Measurements from ENCODE around the gene ABCA5.

The ABCA5 gene

GRCh38 chr17:69231521-69231920 is 95.4 kb downstream of the ABCA5 start:
- TF ChIP-seq EP300 (IDR thresholded peaks at IDR 0.05; ENCODE audit: borderline replicate concordance) (no peak), TEAD4 (IDR thresholded peaks at IDR 0.05) (no peak), EGR1 (IDR thresholded peaks at IDR 0.05) (no peak), MAX (IDR thresholded peaks at IDR 0.05) (no peak)

GRCh38 chr17:69230939-69231338 is 96.0 kb downstream of the ABCA5 start:
- no peak for TF ChIP-seq CREB1 (IDR thresholded peaks at IDR 0.05; ENCODE audit: low read depth)
- no peak for TF ChIP-seq NFIC (IDR thresholded peaks at IDR 0.05)
- TF ChIP-seq USF1 (IDR thresholded peaks at IDR 0.05) = no peak
- TF ChIP-seq EP300 (IDR thresholded peaks at IDR 0.05; ENCODE audit: borderline replicate concordance) = no peak
- TF ChIP-seq REST (IDR thresholded peaks at IDR 0.05; ENCODE audit: low read depth) = no peak
- TF ChIP-seq TCF12 (IDR thresholded peaks at IDR 0.05; ENCODE audit: low read depth) = no peak
- TF ChIP-seq FOXM1 (IDR thresholded peaks at IDR 0.05; ENCODE audit: borderline replicate concordance, low read depth) = no peak
- TF ChIP-seq ZBTB7A (IDR thresholded peaks at IDR 0.05; ENCODE audit: low read depth) = no peak
- no peak for TF ChIP-seq CEBPB (IDR thresholded peaks at IDR 0.05)
- TF ChIP-seq YY1 (IDR thresholded peaks at IDR 0.05; ENCODE audit: low read depth) = no peak
- TF ChIP-seq TAF1 (IDR thresholded peaks at IDR 0.05; ENCODE audit: low read depth) = no peak
- no peak for TF ChIP-seq EGR1 (IDR thresholded peaks at IDR 0.05)
- TF ChIP-seq RAD21 (IDR thresholded peaks at IDR 0.05; ENCODE audit: low read depth) = no peak

- TF ChIP-seq RAD21 (IDR thresholded peaks at IDR 0.05; ENCODE audit: low read depth) (no peak), TCF12 (IDR thresholded peaks at IDR 0.05; ENCODE audit: low read depth) (no peak), EGR1 (IDR thresholded peaks at IDR 0.05) (no peak), YY1 (IDR thresholded peaks at IDR 0.05; ENCODE audit: low read depth) (no peak), TAF1 (IDR thresholded peaks at IDR 0.05; ENCODE audit: low read depth) (no peak)
Measured at GRCh38 chr17:69228576-69228975, 98.4 kb downstream of the ABCA5 start, which contains the start of gene ABCA10. Gene ABCA10 (minus strand): TSS chr17:69228824. CDS start chr17:69225358, 3,466 bp downstream.

GRCh38 chr17:69228018-69228417 is 98.9 kb downstream of the ABCA5 start:
- no peak for TF ChIP-seq CEBPB (IDR thresholded peaks at IDR 0.05)
- TF ChIP-seq USF1 (IDR thresholded peaks at IDR 0.05) = no peak
- no peak for TF ChIP-seq REST (IDR thresholded peaks at IDR 0.05; ENCODE audit: low read depth)
- no peak for TF ChIP-seq YY1 (IDR thresholded peaks at IDR 0.05; ENCODE audit: low read depth)
- TF ChIP-seq NFIC (IDR thresholded peaks at IDR 0.05) = no peak
- no peak for TF ChIP-seq FOXM1 (IDR thresholded peaks at IDR 0.05; ENCODE audit: borderline replicate concordance, low read depth)
- TF ChIP-seq EP300 (IDR thresholded peaks at IDR 0.05; ENCODE audit: borderline replicate concordance) = no peak
- TF ChIP-seq ZBTB7A (IDR thresholded peaks at IDR 0.05; ENCODE audit: low read depth) = no peak
- no peak for TF ChIP-seq CREB1 (IDR thresholded peaks at IDR 0.05; ENCODE audit: low read depth)
- TF ChIP-seq RAD21 (IDR thresholded peaks at IDR 0.05; ENCODE audit: low read depth) = no peak
- no peak for TF ChIP-seq EGR1 (IDR thresholded peaks at IDR 0.05)
- TF ChIP-seq TCF12 (IDR thresholded peaks at IDR 0.05; ENCODE audit: low read depth) = no peak
- TF ChIP-seq TEAD4 (IDR thresholded peaks at IDR 0.05) = no peak
- TF ChIP-seq TAF1 (IDR thresholded peaks at IDR 0.05; ENCODE audit: low read depth) = no peak
- no peak for TF ChIP-seq MAX (IDR thresholded peaks at IDR 0.05)

- TF ChIP-seq TEAD4 (IDR thresholded peaks at IDR 0.05) (no peak), CEBPB (IDR thresholded peaks at IDR 0.05) (no peak), USF1 (IDR thresholded peaks at IDR 0.05) (no peak), EP300 (IDR thresholded peaks at IDR 0.05; ENCODE audit: borderline replicate concordance) (no peak), ZBTB7A (IDR thresholded peaks at IDR 0.05; ENCODE audit: low read depth) (no peak), NFIC (IDR thresholded peaks at IDR 0.05) (no peak), TCF12 (IDR thresholded peaks at IDR 0.05; ENCODE audit: low read depth) (no peak), RAD21 (IDR thresholded peaks at IDR 0.05; ENCODE audit: low read depth) (no peak), REST (IDR thresholded peaks at IDR 0.05; ENCODE audit: low read depth) (no peak), FOXM1 (IDR thresholded peaks at IDR 0.05; ENCODE audit: borderline replicate concordance, low read depth) (no peak), YY1 (IDR thresholded peaks at IDR 0.05; ENCODE audit: low read depth) (no peak), CREB1 (IDR thresholded peaks at IDR 0.05; ENCODE audit: low read depth) (no peak), EGR1 (IDR thresholded peaks at IDR 0.05) (no peak), TAF1 (IDR thresholded peaks at IDR 0.05; ENCODE audit: low read depth) (no peak)
Measured at GRCh38 chr17:69227541-69227940, 99.4 kb downstream of the ABCA5 start.
